ENCODE results near the gene EMX1.

Gene EMX1

DNA sequence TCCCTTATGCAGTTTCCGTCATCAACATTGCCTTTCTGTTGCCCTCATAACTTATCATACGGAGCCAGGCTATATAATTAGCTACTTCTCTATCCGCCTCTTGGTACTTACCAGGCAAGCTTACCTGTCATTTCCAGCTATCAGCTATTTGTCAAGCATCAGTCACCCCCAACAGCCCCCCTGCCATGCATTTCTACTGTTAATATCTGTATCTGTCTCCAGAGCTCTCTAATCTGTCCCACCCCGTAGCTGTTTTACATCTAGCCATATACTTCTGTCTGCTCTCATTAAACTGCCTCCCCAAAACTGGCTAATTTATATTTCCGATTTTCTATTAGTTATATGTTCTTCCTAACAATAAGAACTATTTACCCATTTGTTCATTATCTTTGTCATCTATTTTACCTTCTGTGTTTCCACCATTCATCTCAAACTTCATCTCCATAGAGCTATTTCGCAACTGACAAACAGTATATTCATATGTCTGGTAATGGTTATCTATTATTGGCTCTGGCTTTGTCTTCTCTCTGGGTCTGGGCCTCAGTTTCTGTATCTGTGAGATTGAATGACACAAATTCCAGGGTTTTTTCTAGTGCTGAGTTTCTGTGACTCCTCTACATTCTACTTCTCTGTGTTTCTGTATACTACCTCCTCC, 9.6 kb downstream of the EMX1 start:
- H3K9me3 ChIP-seq (ENCODE audit: control insufficient read depth, low read length) = no peaks in the 10 kb centered on the region
- 66 to 71% methylated on average over 3 to 5 of the region's 6 CpGs for WGBS, 2 experiments (ENCODE audit: insufficient coverage in 2 of 2)
- H3K36me3 ChIP-seq (ENCODE audit: control insufficient read depth, insufficient read depth, low read length) = no peaks in the 10 kb centered on the region
- no peak overlapping the region for H3K27ac ChIP-seq (ENCODE audit: low read depth, low read length, severe bottlenecking)
- H3K4me3 ChIP-seq (ENCODE audit: extremely low read depth, insufficient read depth, low read length, poor library complexity, severe bottlenecking) = no peak overlapping the region
- no peaks in the 10 kb centered on the region for H3K4me1 ChIP-seq (ENCODE audit: control insufficient read depth, insufficient read depth, low read length, poor library complexity, severe bottlenecking)

- no peaks in the 10 kb centered on the region for H3K36me3 ChIP-seq (ENCODE audit: control insufficient read depth, insufficient read depth, low read length)
- H3K4me3 ChIP-seq (ENCODE audit: extremely low read depth, insufficient read depth, low read length, poor library complexity, severe bottlenecking) = no peak overlapping the region
- H3K27ac ChIP-seq (ENCODE audit: low read depth, low read length, severe bottlenecking) = no peak overlapping the region
- no peaks in the 10 kb centered on the region for H3K9me3 ChIP-seq (ENCODE audit: control insufficient read depth, low read length)
- no peaks in the 10 kb centered on the region for H3K4me1 ChIP-seq (ENCODE audit: control insufficient read depth, insufficient read depth, low read length, poor library complexity, severe bottlenecking)
- WGBS, 2 experiments (ENCODE audit: insufficient coverage in 2 of 2) = 78 to 79% methylated on average over 4 to 7 of the region's 8 CpGs
Observed at GRCh38 chr2:72927619-72928550, 10.6 kb downstream of the EMX1 start.

DNA sequence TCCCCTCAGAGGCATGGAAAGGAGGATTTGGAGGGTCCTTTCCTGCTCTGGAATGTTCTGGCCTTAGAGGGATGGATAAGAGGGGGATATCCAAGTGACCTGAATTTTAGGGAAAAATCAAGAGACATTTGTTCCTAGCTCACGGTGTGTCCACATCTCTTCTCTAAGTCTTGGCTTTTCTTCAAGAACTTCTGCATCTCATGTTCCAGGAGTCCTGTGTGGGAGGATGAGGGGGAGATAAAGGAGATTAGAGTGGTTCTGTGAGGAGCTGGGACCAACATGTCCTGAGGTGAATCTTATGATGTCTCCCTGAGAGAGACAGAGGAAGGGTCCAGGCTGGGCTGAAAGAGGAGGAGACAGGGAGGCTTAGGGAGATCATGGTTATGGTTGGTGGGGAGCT, 11.7 kb downstream of the EMX1 start:
- no peaks in the 10 kb centered on the region for H3K4me1 ChIP-seq (ENCODE audit: control insufficient read depth, insufficient read depth, low read length, poor library complexity, severe bottlenecking)
- no peaks in the 10 kb centered on the region for H3K9me3 ChIP-seq (ENCODE audit: control insufficient read depth, low read length)
- 100% methylated on average over 1 of the region's 1 CpG; no CpG with 5 or more reads in 1 of the 2 experiments for WGBS, 2 experiments (ENCODE audit: insufficient coverage in 2 of 2)

GRCh38 chr2:72931280-72931910, 14.1 kb downstream of the EMX1 start:
- 88 to 90% methylated on average over 14 of the region's 14 CpGs for WGBS, 2 experiments (ENCODE audit: insufficient coverage in 2 of 2)
- no peaks in the 10 kb centered on the region for H3K36me3 ChIP-seq (ENCODE audit: control insufficient read depth, insufficient read depth, low read length)
- H3K4me1 ChIP-seq (ENCODE audit: control insufficient read depth, insufficient read depth, low read length, poor library complexity, severe bottlenecking) = no peaks in the 10 kb centered on the region
- no peak overlapping the region for H3K27ac ChIP-seq (ENCODE audit: low read depth, low read length, severe bottlenecking)
- H3K4me3 ChIP-seq (ENCODE audit: extremely low read depth, insufficient read depth, low read length, poor library complexity, severe bottlenecking) = no peak overlapping the region
- H3K9me3 ChIP-seq (ENCODE audit: control insufficient read depth, low read length) = no peaks in the 10 kb centered on the region

More for the DNA sequence above, 11.7 kb downstream of the EMX1 start:
- H3K27ac ChIP-seq (ENCODE audit: low read depth, low read length, severe bottlenecking) = no peak overlapping the region
- H3K36me3 ChIP-seq (ENCODE audit: control insufficient read depth, insufficient read depth, low read length) = no peaks in the 10 kb centered on the region
- no peak overlapping the region for H3K4me3 ChIP-seq (ENCODE audit: extremely low read depth, insufficient read depth, low read length, poor library complexity, severe bottlenecking)

DNA sequence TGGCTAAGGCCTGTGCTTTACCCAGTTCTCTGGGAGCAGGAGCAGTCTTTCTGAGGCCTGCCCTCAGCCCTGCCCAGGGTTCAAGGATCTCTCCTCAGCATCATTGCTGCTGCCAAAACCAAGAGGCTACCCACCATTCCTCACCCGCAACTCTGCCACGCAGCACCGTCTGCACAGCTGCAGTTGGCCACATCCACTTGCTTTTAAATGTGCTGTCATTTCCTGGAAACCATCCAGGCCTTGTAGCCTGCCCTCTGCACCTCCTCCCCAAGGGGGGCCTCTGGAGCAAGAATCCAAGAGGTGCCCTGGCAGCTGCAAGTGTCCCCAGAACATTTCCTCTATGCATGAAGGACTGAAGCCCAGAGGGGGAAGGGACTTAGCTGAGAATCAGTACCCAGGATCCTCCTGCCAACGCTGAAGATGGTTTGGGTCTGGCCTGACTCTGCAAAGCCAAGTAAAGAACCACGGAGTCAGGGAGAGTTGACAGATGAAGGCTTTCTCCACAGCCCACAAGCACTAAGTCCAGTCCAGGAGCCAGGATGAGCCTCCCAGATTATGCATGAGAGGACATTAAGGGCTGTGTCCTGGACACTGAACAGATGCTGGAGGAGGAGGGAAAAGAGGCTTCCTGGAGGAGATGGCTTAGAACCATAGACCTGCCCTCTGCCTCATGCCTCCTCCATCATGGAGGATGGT, 14.9 kb downstream of the EMX1 start:
- Histone ChIP-seq H3K4me3 (ENCODE audit: extremely low read depth, insufficient read depth, low read length, poor library complexity, severe bottlenecking) (no peak overlapping the region), H3K9me3 (ENCODE audit: control insufficient read depth, low read length) (no peaks in the 10 kb centered on the region), H3K4me1 (ENCODE audit: control insufficient read depth, insufficient read depth, low read length, poor library complexity, severe bottlenecking) (no peaks in the 10 kb centered on the region), H3K36me3 (ENCODE audit: control insufficient read depth, insufficient read depth, low read length) (no peaks in the 10 kb centered on the region), H3K27ac (ENCODE audit: low read depth, low read length, severe bottlenecking) (no peak overlapping the region)
- 84 to 88% methylated on average over 5 of the region's 5 CpGs for WGBS, 2 experiments (ENCODE audit: insufficient coverage in 2 of 2)

GRCh38 chr2:72932805-72933204, 15.5 kb downstream of the EMX1 start:
- no peaks in the 10 kb centered on the region for H3K4me1 ChIP-seq (ENCODE audit: control insufficient read depth, insufficient read depth, low read length, poor library complexity, severe bottlenecking)
- no peak overlapping the region for H3K27ac ChIP-seq (ENCODE audit: low read depth, low read length, severe bottlenecking)
- H3K4me3 ChIP-seq (ENCODE audit: extremely low read depth, insufficient read depth, low read length, poor library complexity, severe bottlenecking) = no peak overlapping the region
- no peaks in the 10 kb centered on the region for H3K36me3 ChIP-seq (ENCODE audit: control insufficient read depth, insufficient read depth, low read length)
- H3K9me3 ChIP-seq (ENCODE audit: control insufficient read depth, low read length) = no peaks in the 10 kb centered on the region
- WGBS, 2 experiments (ENCODE audit: insufficient coverage in 2 of 2) = 90 to 100% methylated on average over 2 of the region's 4 CpGs

GRCh38 chr2:72933207-72933606, 15.9 kb downstream of the EMX1 start:
- 92 to 96% methylated on average over 2 to 3 of the region's 5 CpGs for WGBS, 2 experiments (ENCODE audit: insufficient coverage in 2 of 2)

DNA sequence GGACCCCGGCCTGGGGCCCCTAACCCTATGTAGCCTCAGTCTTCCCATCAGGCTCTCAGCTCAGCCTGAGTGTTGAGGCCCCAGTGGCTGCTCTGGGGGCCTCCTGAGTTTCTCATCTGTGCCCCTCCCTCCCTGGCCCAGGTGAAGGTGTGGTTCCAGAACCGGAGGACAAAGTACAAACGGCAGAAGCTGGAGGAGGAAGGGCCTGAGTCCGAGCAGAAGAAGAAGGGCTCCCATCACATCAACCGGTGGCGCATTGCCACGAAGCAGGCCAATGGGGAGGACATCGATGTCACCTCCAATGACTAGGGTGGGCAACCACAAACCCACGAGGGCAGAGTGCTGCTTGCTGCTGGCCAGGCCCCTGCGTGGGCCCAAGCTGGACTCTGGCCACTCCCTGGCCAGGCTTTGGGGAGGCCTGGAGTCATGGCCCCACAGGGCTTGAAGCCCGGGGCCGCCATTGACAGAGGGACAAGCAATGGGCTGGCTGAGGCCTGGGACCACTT, 16.4 kb downstream of the EMX1 start:
- H3K4me1 ChIP-seq (ENCODE audit: control insufficient read depth, insufficient read depth, low read length, poor library complexity, severe bottlenecking) = no peaks in the 10 kb centered on the region
- no peak overlapping the region for H3K4me3 ChIP-seq (ENCODE audit: extremely low read depth, insufficient read depth, low read length, poor library complexity, severe bottlenecking)
- H3K27ac ChIP-seq (ENCODE audit: low read depth, low read length, severe bottlenecking) = no peak overlapping the region
- no peaks in the 10 kb centered on the region for H3K9me3 ChIP-seq (ENCODE audit: control insufficient read depth, low read length)
- no peaks in the 10 kb centered on the region for H3K36me3 ChIP-seq (ENCODE audit: control insufficient read depth, insufficient read depth, low read length)
- 94% methylated on average over 11 of the region's 12 CpGs for WGBS, 2 experiments (ENCODE audit: insufficient coverage in 2 of 2)

More at GRCh38 chr2:72933207-72933606, 15.9 kb downstream of the EMX1 start:
- Histone ChIP-seq H3K36me3 (ENCODE audit: control insufficient read depth, insufficient read depth, low read length) (no peaks in the 10 kb centered on the region), H3K27ac (ENCODE audit: low read depth, low read length, severe bottlenecking) (no peak overlapping the region), H3K4me3 (ENCODE audit: extremely low read depth, insufficient read depth, low read length, poor library complexity, severe bottlenecking) (no peak overlapping the region), H3K4me1 (ENCODE audit: control insufficient read depth, insufficient read depth, low read length, poor library complexity, severe bottlenecking) (no peaks in the 10 kb centered on the region), H3K9me3 (ENCODE audit: control insufficient read depth, low read length) (no peaks in the 10 kb centered on the region)

DNA sequence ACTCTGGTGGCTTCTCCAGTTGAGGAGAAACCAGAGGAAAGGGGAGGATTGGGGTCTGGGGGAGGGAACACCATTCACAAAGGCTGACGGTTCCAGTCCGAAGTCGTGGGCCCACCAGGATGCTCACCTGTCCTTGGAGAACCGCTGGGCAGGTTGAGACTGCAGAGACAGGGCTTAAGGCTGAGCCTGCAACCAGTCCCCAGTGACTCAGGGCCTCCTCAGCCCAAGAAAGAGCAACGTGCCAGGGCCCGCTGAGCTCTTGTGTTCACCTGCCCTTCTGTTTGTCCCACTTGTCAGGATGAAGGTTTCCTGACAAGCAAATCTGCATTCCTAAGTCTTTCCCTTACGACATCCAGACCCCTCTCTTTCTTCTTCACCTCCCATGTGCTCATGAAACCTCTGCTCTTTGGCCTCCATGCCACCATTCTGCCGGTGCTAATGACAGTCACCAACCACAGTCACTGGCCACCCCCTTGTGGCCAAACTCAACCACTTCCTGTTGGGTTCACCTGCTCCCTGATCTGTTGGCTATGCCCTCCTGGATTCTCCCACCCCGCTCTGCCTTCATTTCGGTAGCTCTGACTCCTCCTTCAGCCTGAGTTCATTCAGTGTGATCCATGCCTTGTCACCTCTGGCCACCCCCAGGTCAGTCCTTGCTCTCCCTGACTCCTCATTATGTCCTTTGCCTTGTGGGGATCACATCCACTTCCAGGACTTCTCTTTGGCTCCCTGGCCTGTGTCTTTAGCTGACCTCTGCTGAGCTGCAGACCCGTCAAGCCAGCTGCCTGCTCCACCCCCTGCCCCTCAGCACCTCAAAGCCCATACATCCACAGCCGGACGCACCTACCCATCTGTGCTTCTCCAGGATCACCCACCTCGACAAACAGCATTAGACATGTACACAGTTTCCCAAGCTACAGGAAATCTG, 17.6 kb downstream of the EMX1 start:
- H3K4me3 ChIP-seq (ENCODE audit: extremely low read depth, insufficient read depth, low read length, poor library complexity, severe bottlenecking) = no peak overlapping the region
- H3K4me1 ChIP-seq (ENCODE audit: control insufficient read depth, insufficient read depth, low read length, poor library complexity, severe bottlenecking) = peaks cover 10% of the 10 kb centered on the region
- 79 to 84% methylated on average over 12 to 14 of the region's 14 CpGs for WGBS, 2 experiments (ENCODE audit: insufficient coverage in 2 of 2)
- no peaks in the 10 kb centered on the region for H3K9me3 ChIP-seq (ENCODE audit: control insufficient read depth, low read length)
- no peaks in the 10 kb centered on the region for H3K36me3 ChIP-seq (ENCODE audit: control insufficient read depth, insufficient read depth, low read length)
- H3K27ac ChIP-seq (ENCODE audit: low read depth, low read length, severe bottlenecking) = no peak overlapping the region
